Measurements from ENCODE around the gene CCSAP. TPM values are rescaled to one million over a fixed set of nuclear protein-coding genes. Genes with fewer than 3 reads are reported as not detected.

Gene CCSAP
- total RNA-seq, 1 experiment from 2014 or later: 8.6 TPM

GRCh38 chr1:229273507-229274232 is 69.2 kb downstream of the CCSAP start:
- no peaks in the 10 kb centered on the region for H3K9me3 Mint-ChIP-seq
- H3K36me3 Mint-ChIP-seq: no peaks in the 10 kb centered on the region
- POLR2A ChIA-PET: no interaction called here
- CTCF ChIA-PET: interaction anchor here (1.0 kb wide), 1 partner anchor 170 kb away, joined by 3 read pairs; no protein-coding TSS in a partner anchor
- DNase-seq (ENCODE audit: low spot score) (no peak), ATAC-seq (no peak)
- no peak for TF ChIP-seq ZSCAN18 (CRISPR knock-in tag; IDR thresholded peaks at IDR 0.05)
- TF ChIP-seq ZBTB43 (CRISPR knock-in tag; IDR thresholded peaks at IDR 0.05): no peak
- TF ChIP-seq RORB (CRISPR knock-in tag; IDR thresholded peaks at IDR 0.05): no peak
- no peak for TF ChIP-seq ZMAT4 (CRISPR knock-in tag; IDR thresholded peaks at IDR 0.05)
- TF ChIP-seq CREM (CRISPR knock-in tag; IDR thresholded peaks at IDR 0.05): no peak
- no peak for TF ChIP-seq SOX15 (CRISPR knock-in tag; IDR thresholded peaks at IDR 0.05)
- no peak for TF ChIP-seq USF2 (CRISPR knock-in tag; IDR thresholded peaks at IDR 0.05)
- no peak for TF ChIP-seq ZNF396 (CRISPR knock-in tag; IDR thresholded peaks at IDR 0.05; ENCODE audit: borderline replicate concordance)
- no peak for TF ChIP-seq IRF1 (CRISPR knock-in tag; IDR thresholded peaks at IDR 0.05)
- no peak for TF ChIP-seq E2F4 (CRISPR knock-in tag; IDR thresholded peaks at IDR 0.05; ENCODE audit: borderline replicate concordance, low read depth)
- no peak for TF ChIP-seq KAT7 (CRISPR knock-in tag; IDR thresholded peaks at IDR 0.05; ENCODE audit: borderline replicate concordance)
- TF ChIP-seq E2F5 (CRISPR knock-in tag; IDR thresholded peaks at IDR 0.05): no peak
- TF ChIP-seq AR (CRISPR knock-in tag; IDR thresholded peaks at IDR 0.05): no peak
- TF ChIP-seq CTCF (IDR thresholded peaks at IDR 0.05): no peak
- no peak for TF ChIP-seq CREB1 (CRISPR knock-in tag; IDR thresholded peaks at IDR 0.05)
- H3K27ac Mint-ChIP-seq: no peak overlapping the region
- no peak overlapping the region for H3K4me3 Mint-ChIP-seq
- peaks cover 14% of the 10 kb centered on the region for H3K27me3 Mint-ChIP-seq (ENCODE audit: low read depth)
- peaks cover 35% of the 10 kb centered on the region for H3K4me1 Mint-ChIP-seq
